Stomach (tissue), 9 donors: Measurements from ENCODE around the gene PEMT. TPM values are rescaled to one million over a fixed set of nuclear protein-coding genes. Genes with fewer than 3 reads are reported as not detected.

Source experiments
- DNase-seq, 2 donors: peaks; one replicate each; pipeline versions ENCODE4 v3.0.0 to v3.0.0-alpha.2; 2013 to 2019
- H3K27ac ChIP-seq, 5 donors: fragments of 200-600 bp in 4 of 5; sonication (generic) in 4 of 5; one replicate each; pipeline ENCODE4 v1.5.1; 2013 to 2019; ENCODE audit warnings: mild to moderate bottlenecking in 1 of 5, moderate library complexity in 1 of 5
- H3K27me3 ChIP-seq, 3 donors: fragments of 200-600 bp; sonication (generic); one replicate each; pipeline ENCODE4 v1.5.1; 2017 to 2019; ENCODE audit warnings: mixed run types in 1 of 3
- H3K36me3 ChIP-seq, 4 donors: fragments of 200-600 bp; sonication (generic); 1 replicate in 3 of 4; 2 replicates in 1 of 4; pipeline ENCODE4 v1.5.1; 2016 to 2019
- H3K4me1 ChIP-seq, 4 donors: fragments of 200-600 bp; sonication (generic); one replicate each; pipeline ENCODE4 v1.5.1; 2016 to 2019
- H3K4me3 ChIP-seq, 4 donors: fragments of 200-600 bp; sonication (generic) in 3 of 4; one replicate each; pipeline ENCODE4 v1.5.1; 2016 to 2019; ENCODE audit warnings: mild to moderate bottlenecking in 1 of 4
- H3K9me3 ChIP-seq, 4 donors: fragments of 200-600 bp; sonication (generic); one replicate each; pipeline ENCODE4 v1.5.1; 2016 to 2019
- CTCF ChIP-seq, 7 experiments: fragments of 450-650 bp in 4 of 7; fragments of 200-600 bp in 3 of 7; sonication (generic) in 3 of 7; IDR thresholded peaks; one replicate each; pipeline ENCODE4 v1.5.1; 2016 to 2019; ENCODE audit warnings: antibody characterized with exemption in 7 of 7, control low read depth in 2 of 7, mild to moderate bottlenecking in 1 of 7
- EP300 ChIP-seq: sonication (generic); formaldehyde crosslinking; IDR thresholded peaks from one replicate; pipeline ENCODE4 v1.6.1; 2017; ENCODE audit warnings: antibody characterized with exemption
- POLR2A ChIP-seq, 4 donors: fragments of 450-650 bp; IDR thresholded peaks; one replicate each; pipeline ENCODE4 v1.6.1; 2016; ENCODE audit warnings: antibody characterized with exemption in 4 of 4, control low read depth in 2 of 4, mild to moderate bottlenecking in 1 of 4, moderate library complexity in 1 of 4
- POLR2AphosphoS5 ChIP-seq, 3 donors: sonication (generic); formaldehyde crosslinking; IDR thresholded peaks; one replicate each; pipeline ENCODE4 v1.6.1; 2016; ENCODE audit warnings: antibody characterized with exemption in 3 of 3
- WGBS, 5 donors: extraction: QIAGEN DNeasy Blood & Tissue Kit in 3 of 5; methylation state at CpG; one replicate each; pipeline versions ENCODE4 v1.1.5 to v1.1.7; 2013 to 2018; 5-methylcytosine and 5-hydroxymethylcytosine counted together
- intact Hi-C: fragments of 100-400 bp; cut with DNase I; formaldehyde crosslinking; loops from one replicate; pipeline ENCODE4 v1.15.1; 2023; ENCODE audit warnings: low total_unique reads
- polyA plus RNA-seq, 3 donors: library from polyadenylated mRNA; stranded (reverse); fragments of 200-250 nt; gene quantifications; one replicate each; pipeline ENCODE4 v1.2.3, GENCODE V29; 2013
- total RNA-seq, 5 donors: library from RNA; depleted of rRNA; stranded (reverse); fragments of >200 nt; gene quantifications; one replicate each; pipeline versions ENCODE4 v1.1.0 to v1.2.3, GENCODE V29; 2014 to 2016
- donor health status: healthy with polysubstance abuse.
- donor health status: Bipolar disorder and iron deficiency.
- donor health status: healthy.

Gene PEMT
- total and polyA plus RNA-seq, 8 donors: 7.0 to 44.6 (median 27.0) TPM

- Histone ChIP-seq H3K9me3 (no peaks in the 10 kb centered on the region), H3K27me3 (no peaks in the 10 kb centered on the region), H3K27ac (no peak overlapping the region), H3K4me3 (no peak overlapping the region), H3K4me1 (peaks cover 0 to 24% (median 13%) of the 10 kb centered on the region in 4 donors), H3K36me3 (peaks cover 0 to 7% (median 0%) of the 10 kb centered on the region in 4 donors)
- intact Hi-C loops: loop anchor here (5.0 to 10.0 kb wide), 2 partner anchors 63 to 106 kb away; no protein-coding TSS in a partner anchor
- TF ChIP-seq CTCF (IDR thresholded peaks at IDR 0.05) (no peak), POLR2A (IDR thresholded peaks at IDR 0.05) (no peak)
- 90 to 94% (median 92%) methylated on average over 27 to 33 of the region's 33 CpGs for WGBS, 5 donors
- DNase-seq: no peak
Observed at GRCh38 chr17:17508646-17509591, 82.6 kb downstream of the PEMT start.

DNA sequence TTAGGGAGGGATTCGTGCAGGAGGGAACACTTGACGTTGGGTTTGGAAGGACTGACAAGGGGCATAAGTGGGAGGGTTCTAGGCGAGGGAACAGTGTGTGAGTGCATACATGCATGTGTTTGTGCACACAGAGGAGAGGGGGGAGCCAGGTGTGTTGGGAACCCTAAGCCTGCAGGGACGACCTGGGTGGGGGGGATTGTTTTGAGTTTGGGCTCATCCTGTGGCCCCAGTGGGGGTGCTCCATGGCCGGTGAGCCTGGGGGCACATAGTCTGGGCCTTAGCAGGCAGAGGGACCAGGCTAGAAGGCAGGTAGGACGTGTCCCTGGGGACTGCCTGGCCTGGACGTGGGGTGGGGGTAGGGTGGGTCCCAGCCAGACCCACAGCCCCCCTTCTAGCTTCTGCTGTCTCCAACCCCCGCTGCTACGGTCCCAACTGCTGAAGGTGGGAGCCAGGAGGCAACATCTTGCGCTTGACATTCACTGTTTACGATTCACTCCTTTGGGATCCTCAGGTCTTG is 83.4 kb downstream of the PEMT start:
- Histone ChIP-seq H3K9me3 (no peaks in the 10 kb centered on the region), H3K27ac (no peak overlapping the region), H3K4me3 (no peak overlapping the region), H3K4me1 (peaks cover 0 to 24% (median 13%) of the 10 kb centered on the region in 4 donors), H3K36me3 (peaks cover 0 to 7% (median 0%) of the 10 kb centered on the region in 4 donors), H3K27me3 (no peaks in the 10 kb centered on the region)
- WGBS, 5 donors: 84 to 95% (median 93%) methylated on average over 10 to 11 of the region's 11 CpGs
- no peak for DNase-seq
- intact Hi-C loops: loop anchor here (5.0 to 10.0 kb wide), 2 partner anchors 64 to 107 kb away; no protein-coding TSS in a partner anchor
- no peak for TF ChIP-seq POLR2AphosphoS5 (IDR thresholded peaks at IDR 0.05)

GRCh38 chr17:17507465-17508011 is 84.0 kb downstream of the PEMT start:
- Histone ChIP-seq H3K9me3 (no peaks in the 10 kb centered on the region), H3K4me1 (peaks cover 0 to 24% (median 13%) of the 10 kb centered on the region in 4 donors), H3K27me3 (no peaks in the 10 kb centered on the region), H3K27ac (peak overlapping the region in 1 of 5 donors; percentile 46), H3K36me3 (peaks cover 0 to 7% (median 0%) of the 10 kb centered on the region in 4 donors), H3K4me3 (no peak overlapping the region)
- intact Hi-C loops: loop anchor here (5.0 to 10.0 kb wide), 2 partner anchors 65 to 107 kb away; no protein-coding TSS in a partner anchor
- 84 to 94% (median 88%) methylated on average over 3 to 16 of the region's 16 CpGs for WGBS, 5 donors
- no peak for DNase-seq
- no peak for TF ChIP-seq CTCF (IDR thresholded peaks at IDR 0.05)
- TF ChIP-seq POLR2A (IDR thresholded peaks at IDR 0.05): no peak
- TF ChIP-seq EP300: no peak
- TF ChIP-seq POLR2AphosphoS5 (IDR thresholded peaks at IDR 0.05): no peak

- intact Hi-C loops: loop anchor here (5.0 to 10.0 kb wide), 2 partner anchors 65 to 108 kb away; no protein-coding TSS in a partner anchor
- Histone ChIP-seq H3K27me3 (no peaks in the 10 kb centered on the region), H3K4me3 (no peak overlapping the region), H3K36me3 (peaks cover 0 to 7% (median 0%) of the 10 kb centered on the region in 4 donors), H3K27ac (peak overlapping the region in 2 of 5 donors; percentile 21 to 46), H3K9me3 (no peaks in the 10 kb centered on the region), H3K4me1 (peaks cover 0 to 18% (median 11%) of the 10 kb centered on the region in 4 donors)
- peak; percentile 46 to 68 for DNase-seq
- 46 to 65% (median 51%) methylated on average over 5 to 17 of the region's 17 CpGs for WGBS, 5 donors
- TF ChIP-seq POLR2AphosphoS5 (IDR thresholded peaks at IDR 0.05) (no peak), CTCF (IDR thresholded peaks at IDR 0.05) (no peak), POLR2A (IDR thresholded peaks at IDR 0.05) (no peak), EP300 (no peak)
Observed at GRCh38 chr17:17506893-17507464, 84.5 kb downstream of the PEMT start.
